T-cell (primary cell): ENCODE measurements around the gene KCTD10. TPM values are rescaled to one million over a fixed set of nuclear protein-coding genes. Genes with fewer than 3 reads are reported as not detected.
"Not testable (repeated sequence)": the region's sequence is repeated elsewhere in the genome, so short reads cannot be mapped to it uniquely, and the experiment has no call there.

Experiments used
- ATAC-seq, 4 experiments: fragments of 200-7000 bp in 3 of 4; fragments of 150-1000 bp in 1 of 4; cut with Tn5 transposase; replicated peaks in 1 of 4; 1 replicate in 3 of 4; 2 replicates in 1 of 4; pipeline ENCODE4 v1.10.0; 2021; ENCODE audit warnings: moderate library complexity in 3 of 4, mild to moderate bottlenecking in 2 of 4, moderate number of reproducible peaks in 1 of 4
- CTCF ChIA-PET, 2 donors: fragments of 300-600 bp; sonication (Branson Sonifier 250); formaldehyde crosslinking; loops; one replicate each; lab custom pipeline; 2022; ENCODE audit warnings: antibody characterized with exemption in 2 of 2; lab: Charles Lee
- POLR2A ChIA-PET, 2 donors: fragments of 300-600 bp; sonication (Branson Sonifier 250); formaldehyde crosslinking; loops; one replicate each; lab custom pipeline; 2022; ENCODE audit warnings: antibody characterized with exemption in 2 of 2; lab: Charles Lee
- DNase-seq, 35 experiments: peaks; one replicate each; pipeline versions ENCODE4 v3.0.0 to v3.0.0-alpha.2; 2013 to 2023
- H3K27ac ChIP-seq: one replicate; pipeline ENCODE4 v1.5.1; 2013; ENCODE audit warnings: low read length
- H3K27me3 ChIP-seq, 2 experiments: replicated peaks in 1 of 2; 1 replicate in 1 of 2; 2 replicates in 1 of 2; pipeline versions ENCODE4 v1.6.1 to v1.7.0; 2013; ENCODE audit warnings: low read length in 1 of 2, mixed read lengths in 1 of 2; ENCODE audit not compliant: control insufficient read depth in 2 of 2, insufficient read depth in 2 of 2; ENCODE audit errors: extremely low read depth in 1 of 2
- H3K36me3 ChIP-seq, 2 donors: 1 replicate in 1 of 2; 2 replicates in 1 of 2; pipeline versions ENCODE4 v1.6.1 to v1.7.0; 2013; ENCODE audit warnings: low read length in 1 of 2; ENCODE audit not compliant: control insufficient read depth in 2 of 2, insufficient read depth in 1 of 2; ENCODE audit errors: extremely low read depth in 1 of 2
- H3K4me1 ChIP-seq, 2 experiments: 1 replicate in 1 of 2; 2 replicates in 1 of 2; pipeline versions ENCODE4 v1.6.1 to v1.7.0; 2013; ENCODE audit warnings: low read length in 2 of 2, mixed read lengths in 1 of 2; ENCODE audit not compliant: insufficient read depth in 2 of 2, control insufficient read depth in 1 of 2; ENCODE audit errors: extremely low read depth in 1 of 2
- H3K4me3 ChIP-seq, 2 donors: 1 replicate in 1 of 2; 2 replicates in 1 of 2; pipeline versions ENCODE4 v1.5.1 to v1.7.0; 2013; ENCODE audit warnings: mild to moderate bottlenecking in 2 of 2, low read length in 1 of 2, moderate library complexity in 1 of 2; ENCODE audit not compliant: control insufficient read depth in 1 of 2; ENCODE audit errors: extremely low read depth in 1 of 2
- H3K9me3 ChIP-seq: 2 replicates; pipeline ENCODE4 v1.7.0; 2013
- H3K27ac Mint-ChIP-seq, 2 donors: one replicate each; pipeline ENCODE4 v1.8.0; 2020 to 2021; ENCODE audit warnings: mild to moderate bottlenecking in 2 of 2, mixed read lengths in 2 of 2
- H3K27me3 Mint-ChIP-seq, 2 donors: one replicate each; pipeline ENCODE4 v1.8.0; 2021 to 2022; ENCODE audit warnings: mixed read lengths in 2 of 2
- H3K36me3 Mint-ChIP-seq: one replicate; pipeline ENCODE4 v1.8.0; 2021; ENCODE audit warnings: mixed read lengths
- H3K4me1 Mint-ChIP-seq, 3 donors: one replicate each; pipeline ENCODE4 v1.8.0; 2020 to 2022; ENCODE audit warnings: mixed read lengths in 3 of 3, mild to moderate bottlenecking in 1 of 3
- H3K4me3 Mint-ChIP-seq, 3 donors: one replicate each; pipeline ENCODE4 v1.8.0; 2020 to 2022; ENCODE audit warnings: mild to moderate bottlenecking in 3 of 3, mixed read lengths in 3 of 3, moderate library complexity in 3 of 3
- H3K9me3 Mint-ChIP-seq, 3 donors: one replicate each; pipeline ENCODE4 v1.8.0; 2020 to 2022; ENCODE audit warnings: mixed read lengths in 3 of 3
- WGBS: methylation state at CpG from one replicate; pipeline ENCODE4 v1.1.5; 2013; ENCODE audit warnings: missing lambda C conversion rate; ENCODE audit not compliant: insufficient coverage; 5-methylcytosine and 5-hydroxymethylcytosine counted together
- total RNA-seq, 35 experiments: library from RNA in 6 of 35; stranded (reverse) in 6 of 35; fragments of 120-200 nt in 1 of 35; gene quantifications; one replicate each; pipeline versions ENCODE4 v1.2.1 to v1.2.4 and lab custom pipeline; 2013 to 2026

KCTD10 gene
- total RNA-seq, 5 donors from 2014 or later (not counting 1 experiment from before 2014, with no cell fraction given) = 28.1 to 30.8 (median 28.6) TPM

DNA sequence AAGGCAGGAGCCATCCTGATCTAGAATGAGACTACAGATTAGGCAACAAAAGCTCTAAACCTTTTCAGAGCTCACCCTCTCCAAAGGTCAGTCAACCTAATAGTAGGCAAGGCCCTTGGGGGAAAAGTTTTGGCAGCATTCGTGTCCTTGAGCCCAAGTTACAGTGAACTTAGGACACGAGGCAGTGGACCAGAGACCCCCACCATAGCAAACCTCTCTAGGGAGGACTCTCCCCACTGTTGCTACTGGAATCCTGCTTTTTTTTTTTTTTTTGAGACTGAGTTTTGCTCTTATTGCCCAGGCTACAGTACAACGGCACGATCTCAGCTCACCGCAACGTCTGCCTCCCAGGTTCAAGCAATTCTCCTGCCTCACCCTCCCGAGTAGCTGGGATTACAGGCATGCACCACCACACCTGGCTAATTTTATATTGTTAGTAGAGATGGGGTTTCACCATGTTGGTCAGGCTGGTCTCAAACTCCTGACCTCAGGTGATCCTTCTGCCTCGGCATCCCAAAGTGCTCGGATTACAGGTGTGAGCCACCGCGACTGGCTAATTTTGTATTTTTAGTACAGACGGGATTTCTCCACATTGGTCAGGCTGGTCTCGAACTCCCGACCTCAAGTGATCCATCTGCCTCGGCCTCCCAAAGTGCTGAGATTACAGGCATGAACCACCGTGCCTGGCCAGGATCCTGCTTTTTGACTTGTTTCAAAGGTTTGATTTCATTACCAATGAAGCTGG is 3.4 kb downstream of the KCTD10 start:
- H3K9me3 ChIP-seq, H3K27ac Mint-ChIP-seq, H3K27me3 Mint-ChIP-seq, H3K4me3 Mint-ChIP-seq, H3K27ac ChIP-seq, DNase-seq, H3K9me3 Mint-ChIP-seq, H3K36me3 Mint-ChIP-seq, CTCF ChIA-PET, H3K4me3 ChIP-seq, ATAC-seq, H3K27me3 ChIP-seq: not testable (repeated sequence)
- peaks cover 16 to 34% of the 10 kb centered on the region in 2 experiments for H3K4me1 ChIP-seq
- peaks cover 10 to 12% of the 10 kb centered on the region in 2 donors for H3K36me3 ChIP-seq
- POLR2A ChIA-PET = interaction anchor here in 1 of 2 donors (0.6 kb wide), 1 partner anchor 57 kb away, joined by 3 read pairs; no protein-coding TSS in a partner anchor
- H3K4me1 Mint-ChIP-seq = peaks cover 35 to 61% (median 58%) of the 10 kb centered on the region in 3 donors
- WGBS = 97% methylated on average over 8 of the region's 16 CpGs

DNA sequence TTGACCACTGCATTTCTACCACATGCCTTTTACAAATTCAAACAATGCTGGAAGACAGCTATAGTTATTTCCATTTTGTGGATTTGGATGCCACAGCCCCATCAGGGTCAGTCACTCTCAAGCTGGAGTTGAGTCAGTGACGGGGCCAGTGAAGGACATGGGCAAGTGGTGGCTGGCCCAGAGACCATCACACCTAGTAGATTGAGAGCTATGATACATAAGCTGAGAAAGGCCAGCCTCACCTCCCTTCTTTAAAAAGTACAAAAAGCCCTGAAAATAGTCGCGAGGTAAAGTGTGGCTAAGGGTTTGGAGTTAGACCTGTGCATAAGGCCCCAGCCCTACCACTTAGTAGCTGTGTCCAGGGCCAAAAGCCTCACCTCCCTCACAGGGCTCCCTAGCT is 4.1 kb downstream of the KCTD10 start:
- DNase-seq = no peak
- no peak overlapping the region for H3K27ac Mint-ChIP-seq
- ChIA-PET POLR2A (interaction anchor here in 1 of 2 donors (0.6 kb wide), 1 partner anchor 57 kb away, joined by 3 read pairs; no protein-coding TSS in a partner anchor), CTCF (interaction anchor here in 1 of 2 donors (0.5 kb wide), 1 partner anchor 1648 kb away, joined by 11 read pairs; no protein-coding TSS in a partner anchor)
- ATAC-seq = no peak
- Histone ChIP-seq H3K27ac (no peak overlapping the region), H3K9me3 (no peaks in the 10 kb centered on the region), H3K4me1 (peaks cover 14 to 27% of the 10 kb centered on the region in 2 experiments), H3K36me3 (peaks cover 11 to 12% of the 10 kb centered on the region in 2 donors), H3K27me3 (no peaks in the 10 kb centered on the region), H3K4me3 (no peak overlapping the region)
- H3K9me3 Mint-ChIP-seq = no peaks in the 10 kb centered on the region
- H3K4me3 Mint-ChIP-seq = no peak overlapping the region
- H3K4me1 Mint-ChIP-seq = peaks cover 28 to 59% (median 56%) of the 10 kb centered on the region in 3 donors
- peaks cover 11% of the 10 kb centered on the region for H3K36me3 Mint-ChIP-seq
- H3K27me3 Mint-ChIP-seq = no peaks in the 10 kb centered on the region
- no CpG with 5 or more reads among the region's 3 CpGs for WGBS

DNA sequence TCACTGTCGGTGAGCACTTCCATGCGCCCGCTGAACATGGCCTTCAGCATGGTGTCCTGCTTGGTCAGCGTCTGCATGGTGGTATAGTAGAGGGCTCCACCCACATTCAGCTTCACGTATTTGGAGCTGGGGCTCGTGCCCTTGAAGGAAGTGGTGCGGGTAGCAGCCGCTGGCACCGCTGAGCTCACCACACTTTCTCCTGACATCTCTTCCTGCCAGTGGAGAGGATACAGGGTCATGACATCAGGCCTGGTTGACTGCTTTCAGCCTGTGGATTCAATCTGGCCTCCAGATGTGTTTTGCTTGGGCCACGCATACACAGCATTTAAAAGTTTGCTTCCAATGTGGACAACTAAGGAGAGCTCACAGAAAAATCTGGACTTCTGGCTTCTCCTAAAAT is 7.6 kb downstream of the KCTD10 start:
- DNase-seq = no peak
- ATAC-seq = no peak
- H3K27ac Mint-ChIP-seq = no peak overlapping the region
- peaks cover 0 to 12% of the 10 kb centered on the region in 2 experiments for H3K4me1 ChIP-seq
- ChIA-PET CTCF (no interaction called here), POLR2A (interaction anchor here in 1 of 2 donors (0.5 kb wide), 1 partner anchor 26 kb away, joined by 4 read pairs; no protein-coding TSS in a partner anchor)
- no peaks in the 10 kb centered on the region for H3K9me3 Mint-ChIP-seq
- no peaks in the 10 kb centered on the region for H3K27me3 Mint-ChIP-seq
- no peaks in the 10 kb centered on the region for H3K27me3 ChIP-seq
- 87% methylated on average over 6 of the region's 10 CpGs for WGBS
- H3K4me3 ChIP-seq = no peak overlapping the region
- peaks cover 19% of the 10 kb centered on the region for H3K36me3 Mint-ChIP-seq
- H3K4me3 Mint-ChIP-seq = no peak overlapping the region
- H3K9me3 ChIP-seq = no peaks in the 10 kb centered on the region
- H3K36me3 ChIP-seq = peaks cover 19 to 40% of the 10 kb centered on the region in 2 donors
- no peak overlapping the region for H3K27ac ChIP-seq
- peaks cover 19 to 46% (median 46%) of the 10 kb centered on the region in 3 donors for H3K4me1 Mint-ChIP-seq

DNA sequence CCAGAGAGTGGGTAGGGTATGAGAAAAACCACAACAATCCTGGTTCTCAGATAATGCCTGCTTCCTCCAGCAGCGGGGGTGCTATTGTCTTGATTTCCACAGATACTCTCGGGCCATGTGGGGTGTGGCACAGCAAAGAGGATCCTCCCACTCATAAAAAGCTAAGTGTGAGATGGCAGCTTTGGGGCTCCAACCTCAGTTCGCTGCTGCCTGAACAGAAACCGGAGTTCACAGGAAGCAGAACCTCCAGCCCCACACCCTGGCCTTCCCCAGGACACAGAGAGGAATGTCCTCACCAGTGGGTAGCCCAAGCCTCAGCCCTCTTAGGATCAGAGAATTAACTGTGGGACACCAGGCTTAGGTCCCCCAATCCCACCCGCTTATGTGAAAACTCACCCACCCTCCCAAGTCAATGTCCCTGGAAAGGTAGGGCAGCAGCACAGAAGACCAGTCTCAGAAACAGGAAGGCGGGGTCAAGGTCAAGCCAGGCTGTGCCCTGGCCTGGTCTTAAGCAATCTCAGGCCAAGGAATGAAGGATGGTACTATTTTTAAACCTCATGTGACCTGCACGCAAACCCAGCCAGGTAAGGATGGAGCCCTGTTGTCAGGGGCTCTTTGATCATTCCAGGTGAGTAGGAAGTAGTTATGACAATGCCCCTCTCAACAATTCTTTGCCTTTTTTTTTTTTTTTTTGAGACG is 9.0 kb downstream of the KCTD10 start:
- Histone ChIP-seq H3K27ac (no peak overlapping the region), H3K27me3 (no peaks in the 10 kb centered on the region), H3K36me3 (peaks cover 15 to 45% of the 10 kb centered on the region in 2 donors), H3K4me1 (peaks cover 5 to 20% of the 10 kb centered on the region in 2 experiments), H3K4me3 (no peak overlapping the region), H3K9me3 (no peaks in the 10 kb centered on the region)
- 89% methylated on average over 3 of the region's 8 CpGs for WGBS
- ChIA-PET POLR2A (no interaction called here), CTCF (no interaction called here)
- no peaks in the 10 kb centered on the region for H3K27me3 Mint-ChIP-seq
- H3K9me3 Mint-ChIP-seq = no peaks in the 10 kb centered on the region
- H3K27ac Mint-ChIP-seq = no peak overlapping the region
- H3K4me3 Mint-ChIP-seq = no peak overlapping the region
- peaks cover 30 to 57% (median 55%) of the 10 kb centered on the region in 3 donors for H3K4me1 Mint-ChIP-seq
- no peak for DNase-seq
- peaks cover 25% of the 10 kb centered on the region for H3K36me3 Mint-ChIP-seq
- no peak for ATAC-seq

DNA sequence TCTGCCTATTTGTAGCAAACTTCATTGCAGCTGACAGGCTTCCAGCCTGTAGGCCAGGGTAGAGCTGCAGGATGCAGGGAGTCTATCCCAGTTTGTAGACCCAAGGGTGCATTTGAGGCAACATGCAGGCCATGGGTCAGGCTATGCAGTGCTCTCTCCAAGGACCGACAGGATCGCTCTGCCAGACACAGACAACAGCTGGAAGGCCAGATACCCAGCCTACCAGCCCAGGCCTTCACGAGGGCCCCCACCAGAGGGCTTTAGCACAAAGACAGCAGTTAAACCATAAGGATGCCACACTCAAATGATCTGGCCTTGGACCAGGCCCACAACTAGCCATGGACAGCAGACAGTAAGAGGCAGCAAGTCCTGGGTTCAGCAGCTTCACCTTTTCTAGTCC is 10.3 kb downstream of the KCTD10 start:
- H3K4me1 ChIP-seq = peaks cover 17 to 33% of the 10 kb centered on the region in 2 experiments
- H3K9me3 ChIP-seq = no peaks in the 10 kb centered on the region
- CTCF ChIA-PET = no interaction called here
- DNase-seq = no peak
- 89% methylated on average over 3 of the region's 3 CpGs for whole genome bisulfite sequencing
- no peak overlapping the region for H3K27ac Mint-ChIP-seq
- no peak overlapping the region for H3K4me3 ChIP-seq
- H3K27ac ChIP-seq = no peak overlapping the region
- no peaks in the 10 kb centered on the region for H3K27me3 ChIP-seq
- H3K4me1 Mint-ChIP-seq = peaks cover 43 to 67% (median 65%) of the 10 kb centered on the region in 3 donors
- POLR2A ChIA-PET = no interaction called here
- H3K27me3 Mint-ChIP-seq = no peaks in the 10 kb centered on the region
- peaks cover 15 to 45% of the 10 kb centered on the region in 2 donors for H3K36me3 ChIP-seq
- peaks cover 25% of the 10 kb centered on the region for H3K36me3 Mint-ChIP-seq
- no peaks in the 10 kb centered on the region for H3K9me3 Mint-ChIP-seq
- no peak for ATAC-seq
- H3K4me3 Mint-ChIP-seq = no peak overlapping the region

DNA sequence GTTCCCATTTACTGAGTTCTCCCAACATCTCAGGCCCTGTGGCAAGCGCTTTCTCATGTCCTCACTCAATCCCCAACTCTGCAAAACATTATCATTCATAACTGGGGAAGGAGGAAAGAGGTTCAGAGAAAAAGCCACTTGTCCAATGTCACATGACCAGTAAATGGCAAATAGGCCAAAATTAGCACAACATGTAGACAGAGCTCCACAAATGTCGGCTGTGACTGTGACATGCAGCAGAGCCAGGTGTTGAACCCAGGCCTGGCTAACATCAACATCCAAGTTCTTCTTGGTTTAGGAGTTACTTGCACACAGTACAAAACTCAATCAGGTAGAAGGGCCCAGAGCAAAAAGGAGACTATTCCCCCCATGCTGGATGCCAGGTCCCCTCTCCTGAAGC is 10.8 kb downstream of the KCTD10 start:
- no peak overlapping the region for H3K27ac Mint-ChIP-seq
- H3K27me3 ChIP-seq = no peaks in the 10 kb centered on the region
- peaks cover 45 to 71% (median 68%) of the 10 kb centered on the region in 3 donors for H3K4me1 Mint-ChIP-seq
- peaks cover 15 to 49% of the 10 kb centered on the region in 2 donors for H3K36me3 ChIP-seq
- DNase-seq (no peak), ATAC-seq (no peak)
- H3K27ac ChIP-seq = no peak overlapping the region
- H3K27me3 Mint-ChIP-seq = no peaks in the 10 kb centered on the region
- peaks cover 25% of the 10 kb centered on the region for H3K36me3 Mint-ChIP-seq
- H3K4me3 ChIP-seq = no peak overlapping the region
- H3K9me3 ChIP-seq = no peaks in the 10 kb centered on the region
- WGBS = 100% methylated on average over 1 of the region's 2 CpGs
- no peaks in the 10 kb centered on the region for H3K9me3 Mint-ChIP-seq
- CTCF ChIA-PET = no interaction called here
- H3K4me3 Mint-ChIP-seq = no peak overlapping the region
- H3K4me1 ChIP-seq = peaks cover 17 to 37% of the 10 kb centered on the region in 2 experiments
- POLR2A ChIA-PET = no interaction called here
